ENCODE data around the gene SCAF1. TPM values are rescaled to one million over a fixed set of nuclear protein-coding genes. Genes with fewer than 3 reads are reported as not detected.
"Not testable (repeated sequence)": the region's sequence is repeated elsewhere in the genome, so short reads cannot be mapped to it uniquely, and the experiment has no call there.

Gene SCAF1
- total and polyA plus RNA-seq, 8 donors, result 24.7 to 63.8 (median 34.9) TPM

DNA sequence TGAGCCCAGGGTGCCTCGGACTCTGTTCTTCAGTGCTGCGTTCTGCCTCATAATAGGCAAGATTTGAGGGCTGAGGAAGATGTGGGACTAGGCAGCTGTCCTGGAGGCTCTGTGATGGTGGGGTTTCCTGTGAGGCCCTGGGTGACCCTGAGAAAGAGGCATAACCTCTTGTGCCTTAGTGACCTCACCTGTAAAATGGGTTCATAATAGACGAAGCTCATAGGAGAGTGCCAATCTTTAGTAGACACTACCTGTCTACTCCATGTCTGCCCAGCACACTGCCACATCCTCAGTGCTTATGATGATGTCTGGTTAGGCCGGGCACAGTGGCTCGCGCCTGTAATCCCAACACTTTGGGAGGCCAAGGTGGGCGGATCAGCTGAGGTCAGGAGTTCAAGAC lies 25.5 kb upstream of the SCAF1 start:
- intact Hi-C loops (cut with DNase I), result no loop called here
- no peaks in the 10 kb centered on the region for H3K27me3 ChIP-seq
- H3K4me3 ChIP-seq, result no peak overlapping the region
- no peak for TF ChIP-seq CTCF (IDR thresholded peaks at IDR 0.05)
- peaks cover 0 to 71% of the 10 kb centered on the region in 2 donors for H3K36me3 ChIP-seq
- H3K27ac ChIP-seq, result no peak overlapping the region
- no peaks in the 10 kb centered on the region for H3K9me3 ChIP-seq
- DNase-seq, result no peak
- peaks cover 0 to 29% of the 10 kb centered on the region in 2 donors for H3K4me1 ChIP-seq
- no peak for ATAC-seq

DNA sequence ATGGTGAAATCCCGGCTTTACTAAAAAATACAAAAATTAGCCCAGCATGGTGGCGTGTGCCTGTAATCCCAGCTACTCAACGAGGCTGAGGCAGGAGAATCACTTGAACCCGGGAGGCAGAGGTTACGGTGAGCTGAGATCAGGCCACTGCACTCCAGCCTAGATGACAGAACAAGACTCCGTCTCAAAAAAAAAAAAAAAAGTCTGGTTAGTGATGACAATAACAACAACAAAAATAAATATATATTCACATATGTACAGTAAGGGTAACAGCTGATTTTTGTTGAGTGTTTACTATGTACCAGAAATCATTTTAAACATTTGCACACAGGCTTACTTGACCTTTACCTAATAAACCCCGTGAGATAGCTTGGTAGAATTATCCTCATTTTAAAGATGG lies 25.1 kb upstream of the SCAF1 start:
- Histone ChIP-seq H3K4me3 (no peak overlapping the region), H3K9me3 (no peaks in the 10 kb centered on the region), H3K36me3 (peaks cover 0 to 75% of the 10 kb centered on the region in 2 donors), H3K4me1 (peaks cover 0 to 27% of the 10 kb centered on the region in 2 donors), H3K27me3 (no peaks in the 10 kb centered on the region), H3K27ac (no peak overlapping the region)
- intact Hi-C loops (cut with DNase I), result no loop called here
- no peak for DNase-seq
- ATAC-seq, result no peak
- TF ChIP-seq CTCF (IDR thresholded peaks at IDR 0.05), result no peak

DNA sequence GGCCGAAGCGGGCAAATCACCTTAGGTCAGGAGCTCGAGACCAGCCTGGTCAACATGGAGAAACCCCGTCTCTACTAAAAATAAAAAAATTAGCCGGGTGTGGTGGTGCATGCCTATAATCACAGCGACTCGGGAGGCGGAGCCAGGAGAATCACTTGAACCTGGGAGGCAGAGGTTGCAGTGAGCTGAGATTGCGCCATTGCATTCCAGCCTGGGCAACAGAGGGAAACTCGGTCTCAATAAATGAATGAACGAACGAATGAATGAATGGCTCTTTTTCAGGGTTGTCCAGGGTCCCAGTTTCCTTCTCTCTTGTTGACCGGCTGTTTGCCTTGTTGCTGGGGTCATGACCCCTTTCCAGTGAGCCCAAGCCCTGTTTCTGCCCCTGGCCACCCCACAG lies 24.1 kb upstream of the SCAF1 start:
- H3K27me3 ChIP-seq; intact Hi-C loops (cut with DNase I); H3K4me3 ChIP-seq; DNase-seq; ATAC-seq; H3K27ac ChIP-seq; H3K9me3 ChIP-seq: not testable (repeated sequence)
- H3K36me3 ChIP-seq, result peaks cover 0 to 82% of the 10 kb centered on the region in 2 donors
- peaks cover 0 to 18% of the 10 kb centered on the region in 2 donors for H3K4me1 ChIP-seq

DNA sequence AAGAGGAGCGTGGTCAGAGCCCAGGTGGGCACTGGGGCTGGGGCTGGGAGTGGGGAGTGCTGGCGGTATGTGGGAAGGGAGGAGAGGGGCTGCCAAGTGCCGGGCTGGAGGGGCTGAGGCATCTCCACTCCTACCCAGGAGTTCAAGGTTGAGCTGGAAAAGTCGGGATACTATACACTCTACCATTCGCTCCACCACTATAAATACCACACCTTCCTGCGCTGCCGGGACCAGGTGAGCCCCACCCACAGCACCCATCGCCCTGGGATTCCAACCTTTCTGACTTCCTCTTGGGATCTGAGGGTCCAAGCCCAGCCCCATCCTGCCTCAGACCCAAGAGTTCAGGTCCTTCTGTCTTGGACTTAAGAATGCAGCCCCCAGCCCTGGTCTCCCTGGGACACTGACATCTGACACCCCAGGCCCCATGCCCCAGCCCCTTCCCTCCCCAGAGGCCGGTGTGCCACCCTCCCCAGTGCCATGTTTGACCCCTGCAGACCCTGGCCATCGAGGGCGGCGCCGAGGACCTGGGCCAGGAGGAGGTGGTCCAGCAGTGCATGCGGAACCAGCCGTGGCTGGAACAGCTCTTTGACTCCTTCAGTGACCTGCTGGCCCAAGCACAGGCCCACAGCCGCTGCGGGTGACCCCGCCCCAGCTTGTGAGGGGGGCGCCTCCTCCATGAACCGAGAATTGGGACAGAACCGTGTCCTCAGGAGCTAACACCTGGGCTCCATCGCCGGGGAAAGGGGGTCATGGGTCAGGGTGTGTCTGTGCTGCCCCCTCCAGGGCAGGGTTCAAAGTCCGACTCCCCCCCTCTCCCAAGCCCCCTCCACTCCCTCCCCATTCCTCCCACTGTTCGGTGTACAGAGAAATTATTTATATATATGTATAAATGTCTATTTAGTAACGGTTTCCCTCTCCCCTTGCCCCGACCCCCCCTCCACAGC lies 16.8 kb upstream of the SCAF1 start:
- intact Hi-C loops (cut with DNase I), result no loop called here
- DNase-seq (peak in 1 of 4 donors; percentile 73), ATAC-seq (no peak)
- no peak overlapping the region for H3K4me3 ChIP-seq
- H3K9me3 ChIP-seq, result no peaks in the 10 kb centered on the region
- H3K36me3 ChIP-seq, result peaks cover 0 to 59% of the 10 kb centered on the region in 2 donors
- no peaks in the 10 kb centered on the region for H3K4me1 ChIP-seq
- H3K27ac ChIP-seq, result no peak overlapping the region
- TF ChIP-seq CTCF (IDR thresholded peaks at IDR 0.05), result no peak
- H3K27me3 ChIP-seq, result no peaks in the 10 kb centered on the region

- Histone ChIP-seq H3K4me3 (no peak overlapping the region), H3K9me3 (no peaks in the 10 kb centered on the region), H3K36me3 (peaks cover 0 to 55% of the 10 kb centered on the region in 2 donors), H3K27me3 (no peaks in the 10 kb centered on the region), H3K27ac (no peak overlapping the region), H3K4me1 (peaks cover 0 to 6% of the 10 kb centered on the region in 2 donors)
- ATAC-seq (peak; percentile 91), DNase-seq (peak in 2 of 4 donors; percentile 58 to 62)
- intact Hi-C loops (cut with DNase I), result no loop called here
- no peak for TF ChIP-seq CTCF (IDR thresholded peaks at IDR 0.05)
Measured at GRCh38 chr19:49626226-49626625, 15.8 kb upstream of the SCAF1 start.

Measured in left lung (tissue), 10 donors.